HG03066 (cell line): ENCODE results near the gene HKDC1.
"Not testable (repeated sequence)": the region's sequence is repeated elsewhere in the genome, so short reads cannot be mapped to it uniquely, and the experiment has no call there.

ENCODE experiments used
- ATAC-seq: cut with Tn5 transposase; IDR thresholded peaks from one replicate; pipeline ENCODE4 v1.9.1; 2021; ENCODE audit warnings: low read depth; ENCODE audit not compliant: unreplicated experiment

The HKDC1 gene, protein sequence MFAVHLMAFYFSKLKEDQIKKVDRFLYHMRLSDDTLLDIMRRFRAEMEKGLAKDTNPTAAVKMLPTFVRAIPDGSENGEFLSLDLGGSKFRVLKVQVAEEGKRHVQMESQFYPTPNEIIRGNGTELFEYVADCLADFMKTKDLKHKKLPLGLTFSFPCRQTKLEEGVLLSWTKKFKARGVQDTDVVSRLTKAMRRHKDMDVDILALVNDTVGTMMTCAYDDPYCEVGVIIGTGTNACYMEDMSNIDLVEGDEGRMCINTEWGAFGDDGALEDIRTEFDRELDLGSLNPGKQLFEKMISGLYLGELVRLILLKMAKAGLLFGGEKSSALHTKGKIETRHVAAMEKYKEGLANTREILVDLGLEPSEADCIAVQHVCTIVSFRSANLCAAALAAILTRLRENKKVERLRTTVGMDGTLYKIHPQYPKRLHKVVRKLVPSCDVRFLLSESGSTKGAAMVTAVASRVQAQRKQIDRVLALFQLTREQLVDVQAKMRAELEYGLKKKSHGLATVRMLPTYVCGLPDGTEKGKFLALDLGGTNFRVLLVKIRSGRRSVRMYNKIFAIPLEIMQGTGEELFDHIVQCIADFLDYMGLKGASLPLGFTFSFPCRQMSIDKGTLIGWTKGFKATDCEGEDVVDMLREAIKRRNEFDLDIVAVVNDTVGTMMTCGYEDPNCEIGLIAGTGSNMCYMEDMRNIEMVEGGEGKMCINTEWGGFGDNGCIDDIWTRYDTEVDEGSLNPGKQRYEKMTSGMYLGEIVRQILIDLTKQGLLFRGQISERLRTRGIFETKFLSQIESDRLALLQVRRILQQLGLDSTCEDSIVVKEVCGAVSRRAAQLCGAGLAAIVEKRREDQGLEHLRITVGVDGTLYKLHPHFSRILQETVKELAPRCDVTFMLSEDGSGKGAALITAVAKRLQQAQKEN

GRCh38 chr10:69220041-69220451 lies at the start of gene HKDC1:
HKDC1 (plus strand) TSS chr10:69220332; CDS start chr10:69220436, 104 bp downstream.
- no peak for ATAC-seq

GRCh38 chr10:69172241-69172982 lies 47.7 kb upstream of the HKDC1 start:
- ATAC-seq = no peak

DNA sequence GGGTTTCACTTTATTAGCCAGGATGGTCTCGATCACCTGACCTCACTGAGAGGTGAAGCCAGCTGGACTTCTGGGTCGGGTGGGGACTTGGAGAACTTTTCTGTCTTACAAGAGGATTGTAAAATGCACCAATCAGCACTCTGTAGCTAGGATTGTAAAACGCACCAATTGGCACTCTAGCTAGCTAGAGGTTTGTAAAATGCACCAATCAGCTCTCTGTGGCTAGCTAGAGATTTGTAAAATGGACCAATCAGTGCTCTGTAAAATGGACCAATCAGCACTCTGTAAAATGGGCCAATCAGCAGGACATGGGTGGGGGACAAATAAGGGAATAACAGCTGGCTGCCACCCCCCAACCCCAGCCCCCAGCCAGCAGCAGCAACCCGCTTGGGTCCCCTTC lies 44.8 kb upstream of the HKDC1 start:
- ATAC-seq = not testable (repeated sequence)

DNA sequence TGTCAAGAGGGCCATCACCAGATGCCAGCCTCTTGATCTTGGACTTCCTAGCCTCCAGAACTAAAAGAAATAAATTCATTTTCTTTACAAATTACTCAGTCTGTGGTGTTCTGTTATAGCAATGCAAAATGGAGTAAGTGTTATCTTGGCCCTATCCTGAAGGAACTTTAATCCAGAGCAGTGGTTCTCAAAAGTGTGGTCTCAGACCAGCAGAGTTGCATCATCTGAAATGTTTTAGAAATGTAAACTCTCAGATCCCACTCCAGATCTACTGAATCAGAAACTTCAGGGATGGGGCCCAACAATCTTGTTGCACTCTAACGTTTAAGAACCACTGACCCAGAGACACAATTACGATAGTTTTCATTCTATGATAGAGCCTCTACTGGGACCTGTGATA lies 43.3 kb upstream of the HKDC1 start:
- no peak for ATAC-seq

GRCh38 chr10:69179089-69179742 lies 40.9 kb upstream of the HKDC1 start:
- peak; percentile 26 for ATAC-seq

DNA sequence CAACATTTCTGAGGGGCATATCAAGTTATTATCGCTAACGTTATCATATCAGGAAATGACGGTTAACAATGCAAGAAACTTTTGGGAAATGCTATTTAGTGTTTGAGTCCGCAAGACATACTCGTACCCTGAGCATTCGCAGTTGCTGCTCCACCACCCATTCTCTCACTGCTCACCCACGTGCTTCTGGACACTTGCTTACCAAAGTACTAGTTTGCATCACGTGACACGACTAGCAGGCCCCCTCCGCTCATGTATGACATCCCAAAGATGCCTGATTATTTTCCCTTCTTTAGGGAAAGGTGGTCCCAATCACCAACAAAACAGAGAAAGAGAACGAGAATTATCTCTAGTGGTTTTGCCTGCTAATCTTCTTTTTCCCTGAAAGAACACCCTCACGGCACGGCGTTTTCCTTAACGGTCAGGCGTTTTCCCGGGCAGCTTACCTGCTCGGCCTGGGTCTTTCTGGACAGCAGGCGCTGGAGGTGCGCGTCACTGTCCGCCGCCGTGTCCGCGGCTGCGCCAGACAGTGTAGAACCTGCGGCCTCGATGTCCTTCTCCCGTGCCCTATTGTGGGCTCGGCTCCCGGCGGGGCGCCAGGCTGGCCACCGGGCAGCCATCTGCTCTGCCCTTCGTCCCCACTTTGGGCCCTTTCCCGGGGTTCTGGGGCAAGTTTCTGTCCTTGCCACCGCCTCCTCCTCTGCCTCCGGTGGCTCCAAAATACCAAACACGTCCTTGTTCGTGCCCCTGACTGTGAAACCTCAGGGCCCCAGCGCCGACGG lies 40.2 kb upstream of the HKDC1 start, which contains the start of gene SUPV3L1:
Gene SUPV3L1, plus strand, starts transcription at position 492 of the 782 bp plus-strand sequence. Its CDS starts 58 bp downstream, at position 550.
- ATAC-seq = peak; percentile 92

GRCh38 chr10:69180525-69181204 lies 39.5 kb upstream of the HKDC1 start:
- ATAC-seq = peak; percentile 27

GRCh38 chr10:69181433-69181832 lies 38.7 kb upstream of the HKDC1 start:
- no peak for ATAC-seq

DNA sequence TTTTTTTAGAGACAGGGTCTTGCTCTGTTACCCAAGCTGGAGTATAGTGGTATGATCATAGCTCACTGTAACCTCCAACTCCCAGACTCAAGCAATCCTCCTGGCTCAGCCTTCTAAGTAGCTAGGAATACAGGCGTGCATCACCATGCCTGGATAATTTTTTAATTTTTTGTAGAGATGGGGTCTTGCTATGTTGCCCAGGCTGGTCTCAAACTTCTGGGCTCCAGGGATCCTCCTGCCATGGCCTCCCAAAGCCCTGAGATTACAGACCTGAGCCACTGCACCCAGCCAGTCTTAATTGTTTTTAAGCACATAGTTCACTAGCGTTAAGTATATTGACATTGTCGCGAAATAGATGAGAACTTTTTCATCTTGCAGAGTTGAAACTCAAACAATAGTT lies 38.1 kb upstream of the HKDC1 start:
- ATAC-seq = no peak

DNA sequence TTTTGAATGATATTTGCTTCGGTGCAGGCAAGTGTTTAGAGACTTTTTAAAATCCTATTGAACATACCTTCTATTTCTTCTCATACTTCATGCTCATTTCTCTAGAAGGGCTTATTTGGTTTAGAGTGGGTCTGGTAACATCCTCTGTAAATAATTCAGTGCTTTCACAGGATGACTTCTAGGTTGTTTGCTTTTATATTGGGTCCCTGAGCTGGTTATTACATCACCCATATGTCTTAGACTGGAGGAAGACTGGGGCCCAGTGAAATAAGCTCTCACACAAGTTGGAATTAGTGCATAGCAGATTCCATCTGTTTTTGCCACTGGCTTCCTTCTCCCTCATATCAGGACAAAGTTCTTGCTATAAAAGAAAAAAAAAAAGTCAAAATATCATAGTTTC lies 33.6 kb upstream of the HKDC1 start:
- ATAC-seq = no peak

DNA sequence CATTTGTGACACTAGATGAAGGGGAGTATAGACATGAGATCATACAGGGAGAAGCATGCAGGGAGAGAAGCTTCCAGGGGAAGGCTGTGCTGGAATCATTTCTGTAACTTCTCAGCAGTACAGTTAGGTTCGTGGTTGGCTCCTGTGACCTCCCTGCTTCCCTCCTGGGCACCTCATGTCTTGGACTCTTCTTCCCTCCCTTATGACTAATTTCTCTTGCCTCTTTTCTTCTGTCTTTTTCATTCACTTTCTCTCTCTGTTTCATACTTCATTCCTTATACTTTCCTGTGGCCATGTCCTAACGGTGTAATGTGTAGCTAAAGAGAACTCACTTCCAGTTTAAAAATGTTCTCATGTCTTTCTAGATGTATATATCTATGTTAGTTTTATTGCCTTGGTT lies 19.1 kb upstream of the HKDC1 start:
- no peak for ATAC-seq

- ATAC-seq = no peak
Observed at GRCh38 chr10:69202332-69202731, 17.8 kb upstream of the HKDC1 start.

GRCh38 chr10:69208761-69209160 lies 11.4 kb upstream of the HKDC1 start:
- ATAC-seq = no peak

GRCh38 chr10:69209787-69210484 lies 10.2 kb upstream of the HKDC1 start:
- ATAC-seq = no peak

- no peak for ATAC-seq
Observed at GRCh38 chr10:69211104-69211503, 9.0 kb upstream of the HKDC1 start.

- no peak for ATAC-seq
Observed at GRCh38 chr10:69211524-69211923, 8.6 kb upstream of the HKDC1 start.

- ATAC-seq = no peak
Observed at GRCh38 chr10:69213591-69214311, 6.4 kb upstream of the HKDC1 start.
